GM12878 (cell line): ENCODE results near the gene TTC39A. TPM values are rescaled to one million over a fixed set of nuclear protein-coding genes. Genes with fewer than 3 reads are reported as not detected.

Source experiments
- ATAC-seq: fragments of 200-7000 bp; cut with Tn5 transposase; 3 replicates; pipeline ENCODE4 v1.9.1; 2020; ENCODE audit warnings: mild to moderate bottlenecking, moderate library complexity
- BruUV-seq: library from RNA; stranded (reverse); fragments of 400-500 nt; replicated peaks from 2 replicates; lab custom pipeline; 2021; lab: Mats Ljungman, UMichigan
- CTCF ChIA-PET: fragments of 300-600 bp; sonication (Branson Sonifier 250); formaldehyde crosslinking; extraction: SDS; loops from one replicate; lab custom pipeline; 2021; ENCODE audit warnings: inconsistent platforms; lab: Yijun Ruan, JAX
- POLR2A ChIA-PET: fragments of 350-600 bp; formaldehyde crosslinking; extraction: SDS; loops from one replicate; lab custom pipeline; 2021; ENCODE audit warnings: inconsistent platforms; lab: Charles Lee
- RAD21 ChIA-PET: fragments of 300-600 bp; sonication (Branson Sonifier 250); formaldehyde crosslinking; loops from one replicate; lab custom pipeline; 2023; ENCODE audit warnings: antibody characterized with exemption; ENCODE audit not compliant: unreplicated experiment; lab: Charles Lee
- SMC1A ChIA-PET: fragments of 300-600 bp; sonication (Branson Sonifier 250); formaldehyde crosslinking; loops from one replicate; lab custom pipeline; 2023; ENCODE audit not compliant: unreplicated experiment, uncharacterized antibody; lab: Charles Lee
- DNase-seq: peaks from one replicate; pipeline ENCODE4 v3.0.0-alpha.2; 2011; ENCODE audit warnings: low read depth, low spot score
- FAIRE-seq: peaks from 3 replicates; lab custom pipeline; 2011; peaks lifted over from hg19 to GRCh38; lab: Jason Lieb, UNC
- H2AFZ ChIP-seq: 2 replicates; pipeline ENCODE4 v1.6.0; 2011; ENCODE audit warnings: low read depth, low read length, control low read depth; ENCODE audit not compliant: control insufficient read depth
- H3K27ac ChIP-seq: 2 replicates; pipeline ENCODE4 v1.5.1; 2011; ENCODE audit warnings: control low read depth; ENCODE audit not compliant: control insufficient read depth, insufficient read depth
- H3K27me3 ChIP-seq, 2 experiments: replicated peaks in 1 of 2; 2 replicates each; pipeline versions ENCODE4 v1.6.0 to v1.6.1; 2011; ENCODE audit warnings: low read length in 1 of 2; ENCODE audit not compliant: control insufficient read depth in 2 of 2, insufficient read depth in 2 of 2
- H3K36me3 ChIP-seq, 2 experiments: 2 replicates each; pipeline ENCODE4 v1.5.1; 2011; ENCODE audit warnings: low read length in 1 of 2; ENCODE audit not compliant: control insufficient read depth in 2 of 2, insufficient read depth in 2 of 2
- H3K4me1 ChIP-seq: 2 replicates; pipeline ENCODE4 v1.6.1; 2011; ENCODE audit warnings: mild to moderate bottlenecking, low read length, moderate library complexity, mixed read lengths; ENCODE audit not compliant: control insufficient read depth, insufficient read depth
- H3K4me2 ChIP-seq: 2 replicates; pipeline ENCODE4 v1.6.0; 2011; ENCODE audit warnings: control low read depth; ENCODE audit not compliant: control insufficient read depth, insufficient read depth
- H3K4me3 ChIP-seq: fragments of 200-600 bp; sonication (generic); 2 replicates; pipeline ENCODE4 v1.5.1; 2016
- H3K79me2 ChIP-seq: 2 replicates; pipeline ENCODE4 v1.6.0; 2011; ENCODE audit warnings: low read length; ENCODE audit not compliant: control insufficient read depth, insufficient read depth
- H3K9ac ChIP-seq: 2 replicates; pipeline ENCODE4 v1.8.0; 2011; ENCODE audit warnings: low read length, control low read depth, mixed read lengths; ENCODE audit not compliant: control insufficient read depth, insufficient read depth
- H3K9me3 ChIP-seq: replicated peaks from 3 replicates; pipeline ENCODE4 v1.5.1; 2011; ENCODE audit warnings: mild to moderate bottlenecking, low read length; ENCODE audit not compliant: control insufficient read depth, insufficient read depth
- H4K20me1 ChIP-seq: 2 replicates; pipeline ENCODE4 v1.6.0; 2011; ENCODE audit not compliant: control insufficient read depth, insufficient read depth
- BRCA1 ChIP-seq: IDR thresholded peaks from 2 replicates; pipeline ENCODE4 v1.6.1; 2011; ENCODE audit warnings: low read depth, low read length, improper control_type of control experiment
- HCFC1 ChIP-seq: fragments of 150-350 bp; IDR thresholded peaks from 2 replicates; pipeline ENCODE4 v1.6.1; 2014; ENCODE audit warnings: low read length
- HDGF ChIP-seq: fragments of 450-650 bp; IDR thresholded peaks from 2 replicates; pipeline ENCODE4 v1.6.1; 2016; ENCODE audit warnings: antibody characterized with exemption
- MTA3 ChIP-seq: IDR thresholded peaks from 2 replicates; pipeline ENCODE4 v1.6.1; 2012; ENCODE audit warnings: low read length, inconsistent platforms, borderline replicate concordance
- NFYA ChIP-seq: IDR thresholded peaks from 2 replicates; pipeline ENCODE4 v1.6.1; 2011; ENCODE audit warnings: low read depth, mild to moderate bottlenecking, low read length, improper control_type of control experiment, borderline replicate concordance
- RELA ChIP-seq: fragments of 450-650 bp; IDR thresholded peaks from 2 replicates; pipeline ENCODE4 v1.8.0; 2014; ENCODE audit warnings: borderline replicate concordance; ENCODE audit not compliant: partially characterized antibody
- SIN3A ChIP-seq: IDR thresholded peaks from 2 replicates; pipeline ENCODE4 v1.6.1; 2012; ENCODE audit warnings: low read depth, low read length, improper control_type of control experiment
- SPI1 ChIP-seq: IDR thresholded peaks from 2 replicates; pipeline ENCODE4 v1.6.1; 2011; ENCODE audit warnings: low read depth, mild to moderate bottlenecking, low read length, moderate library complexity, borderline replicate concordance; ENCODE audit not compliant: insufficient read depth
- WGBS: methylation state at CpG from one replicate; pipeline ENCODE4 v1.1.6; 2016; ENCODE audit warnings: low lambda C conversion rate; ENCODE audit not compliant: insufficient replicate concordance, insufficient coverage; ENCODE audit errors: missing lambda C conversion rate; 5-methylcytosine and 5-hydroxymethylcytosine counted together
- in situ Hi-C: fragments of 300-500 bp; cut with MboI; formaldehyde crosslinking; loops from 9 replicates; pipeline ENCODE4 v1.14.3; 2018; ENCODE audit warnings: mixed read lengths
- intact Hi-C: fragments of 100-400 bp; cut with micrococcal nuclease; formaldehyde crosslinking; loops from one replicate; pipeline ENCODE4 v1.14.2; 2022; ENCODE audit not compliant: unreplicated experiment
- polyA plus RNA-seq, 11 experiments: library from polyadenylated mRNA; depleted of rRNA in 4 of 11; unstranded in 6 of 11; stranded (reverse) in 5 of 11; fragments of >200 nt; fragmentation: Nextera tagmentation in 4 of 11; fragmentation: Illumina TruSeq in 1 of 11; extraction: Ambion mirVana in 4 of 11; extraction: Trizol in 1 of 11; gene quantifications; 1 replicate in 1 of 11; 2 replicates in 10 of 11; pipeline versions ENCODE4 v1.2.1 to v1.2.3, GENCODE V29; 2011 to 2016; ENCODE audit warnings: inconsistent platforms in 2 of 11, missing spikeins in 2 of 11, low read depth in 1 of 11
- total RNA-seq, 4 experiments: library from RNA; depleted of rRNA in 3 of 4; stranded (reverse); fragments of >200 nt in 3 of 4; fragmentation: Illumina TruSeq in 1 of 4; extraction: Trizol in 1 of 4; gene quantifications; 2 replicates each; pipeline versions ENCODE4 v1.2.1 to v1.2.3, GENCODE V29; 2013 to 2021

TTC39A gene
- total and polyA plus RNA-seq, 10 of the 15 experiments (the other 5 are each of a cell fraction or from before 2014, with no cell fraction given), result 0.18 to 3.0 (median 1.2) TPM

DNA sequence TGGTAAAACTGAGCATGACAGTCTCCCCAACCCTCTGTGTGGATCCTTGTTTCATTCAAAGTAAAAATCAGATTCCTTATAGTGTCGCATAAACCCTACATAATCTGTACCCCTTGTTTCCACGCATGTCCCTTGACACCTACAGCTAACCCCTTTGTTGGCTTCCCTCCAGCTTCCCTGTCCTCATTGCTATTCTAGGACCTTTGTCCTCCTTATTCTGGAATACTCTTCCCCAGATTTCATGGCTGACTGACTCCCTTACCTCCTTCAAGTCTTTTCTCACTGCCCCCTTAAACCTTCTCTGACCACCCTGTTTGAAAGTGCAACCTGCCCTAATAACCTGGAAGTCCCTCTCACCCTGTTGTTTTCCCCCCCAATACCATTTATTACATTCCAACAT, 90.3 kb downstream of the TTC39A start:
- no peaks in the 10 kb centered on the region for H4K20me1 ChIP-seq
- intact Hi-C loops (no loop called here), in situ Hi-C loops (no loop called here)
- H3K4me2 ChIP-seq, result peak overlapping the region; percentile 2
- CTCF ChIA-PET, result no interaction called here
- H2AFZ ChIP-seq, result no peak overlapping the region
- RAD21 ChIA-PET, result no interaction called here
- WGBS, result 97% methylated on average over 2 of the region's 2 CpGs
- H3K27ac ChIP-seq, result no peak overlapping the region
- DNase-seq (no peak), FAIRE-seq (no peak), ATAC-seq (no peak)
- TF ChIP-seq MTA3, result no peak
- TF ChIP-seq BRCA1, result no peak
- no peak for TF ChIP-seq HDGF
- TF ChIP-seq SIN3A, result no peak
- TF ChIP-seq RELA, result no peak
- TF ChIP-seq NFYA, result no peak
- H3K4me3 ChIP-seq, result peak overlapping the region; percentile 13; the same call in 1 of the 2 replicates
- POLR2A ChIA-PET, result no interaction called here
- H3K9ac ChIP-seq, result no peak overlapping the region
- H3K4me1 ChIP-seq, result peaks cover 21% of the 10 kb centered on the region
- H3K9me3 ChIP-seq, result no peaks in the 10 kb centered on the region; the same call in 2 of the 3 replicates
- peaks cover 59% of the 10 kb centered on the region for H3K79me2 ChIP-seq
- BruUV-seq, result no TSS peak
- SMC1A ChIA-PET, result interaction anchor here (1.7 kb wide), 1 partner anchor 15 kb away, joined by 5 read pairs; no protein-coding TSS in a partner anchor
- no peaks in the 10 kb centered on the region; a peak in 1 of 4 replicates for H3K36me3 ChIP-seq
- H3K27me3 ChIP-seq, result no peaks in the 10 kb centered on the region

DNA sequence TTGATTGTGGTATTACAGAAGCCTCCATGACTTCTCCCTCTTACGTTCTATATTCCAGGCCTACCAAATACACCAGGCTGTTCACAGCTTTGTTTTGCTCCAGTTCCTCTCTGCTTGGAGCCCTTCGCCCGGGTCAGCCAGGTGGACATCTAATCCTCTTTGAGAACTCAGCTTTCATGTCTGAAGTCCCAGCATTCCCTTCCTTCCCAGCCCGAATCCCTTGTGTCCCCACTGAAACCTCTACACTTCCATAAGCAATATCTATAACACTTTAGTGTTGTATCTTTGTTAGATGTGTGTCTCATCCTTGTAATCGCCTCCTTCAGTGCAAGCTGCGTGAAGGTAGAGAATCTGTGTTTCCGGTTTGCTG, 92.3 kb downstream of the TTC39A start:
- peak overlapping the region; percentile 77 for H3K4me3 ChIP-seq
- BruUV-seq, result no TSS peak
- FAIRE-seq (no peak), ATAC-seq (no peak), DNase-seq (no peak)
- H3K9me3 ChIP-seq, result no peaks in the 10 kb centered on the region
- no peaks in the 10 kb centered on the region for H4K20me1 ChIP-seq
- intact Hi-C loops, result loop anchor here (10.0 kb wide), 1 partner anchor 277 kb away; the partner anchor contains the start of gene EPS15
- RAD21 ChIA-PET, result interaction anchor here (1.2 to 1.4 kb wide), 3 partner anchors 9 to 59 kb away, joined by 4 to 11 read pairs (median 5); no protein-coding TSS in a partner anchor
- H3K36me3 ChIP-seq, result no peaks in the 10 kb centered on the region; a peak in 1 of 4 replicates
- SMC1A ChIA-PET, result interaction anchor here (1.0 to 1.8 kb wide), 5 partner anchors 9 to 59 kb away, joined by 3 to 6 read pairs (median 4); no protein-coding TSS in a partner anchor
- 15% methylated on average over 7 of the region's 7 CpGs for WGBS
- H3K27me3 ChIP-seq, result no peaks in the 10 kb centered on the region
- peak overlapping the region; percentile 34; the same call in 1 of the 2 replicates for H3K27ac ChIP-seq
- peaks cover 56% of the 10 kb centered on the region for H3K79me2 ChIP-seq
- no peak overlapping the region for H2AFZ ChIP-seq
- CTCF ChIA-PET, result interaction anchor here (0.6 to 1.5 kb wide), 4 partner anchors 48 to 332 kb away, joined by 3 to 6 read pairs (median 4); no protein-coding TSS in a partner anchor
- in situ Hi-C loops, result no loop called here
- TF ChIP-seq HCFC1 (no peak), SPI1 (peak; percentile 8; the same call in 1 of the 2 replicates)
- H3K9ac ChIP-seq, result peak overlapping the region; percentile 50; the same call in 1 of the 2 replicates
- H3K4me1 ChIP-seq, result peaks cover 32% of the 10 kb centered on the region
- H3K4me2 ChIP-seq, result peak overlapping the region; percentile 92
- POLR2A ChIA-PET, result interaction anchor here (1.2 to 1.7 kb wide), 4 partner anchors 9 to 31 kb away, joined by 4 to 7 read pairs (median 6); no protein-coding TSS in a partner anchor
